Measurements from ENCODE around the gene CRP. TPM values are rescaled to one million over a fixed set of nuclear protein-coding genes. Genes with fewer than 3 reads are reported as not detected.

The CRP gene
- total and polyA plus RNA-seq, 2 of the 4 experiments (the other 2 are of a cell fraction): not detected

- no TSS peak for BruUV-seq (replicated peaks)
- Histone ChIP-seq H3K9ac (ENCODE audit: low read depth, low read length) (no peak overlapping the region), H4K5ac (ENCODE audit: low read depth, low read length) (no peak overlapping the region), H2AK5ac (ENCODE audit: low read depth, low read length) (no peak overlapping the region), H3K79me1 (ENCODE audit: low read depth in 1 of 2, low read length in 2 of 2) (no peaks in the 10 kb centered on the region), H3K4me2 (ENCODE audit: low read depth, low read length) (no peak overlapping the region), H3K36me3 (ENCODE audit: control insufficient read depth, insufficient read depth, low read length) (no peaks in the 10 kb centered on the region), H3K27ac (ENCODE audit: insufficient read depth, low read length) (no peak overlapping the region), H3K18ac (ENCODE audit: low read depth, low read length) (no peak overlapping the region), H3K14ac (replicated peaks; ENCODE audit: low read depth, low read length) (no peak overlapping the region), H4K20me1 (ENCODE audit: insufficient read depth, low read length) (no peaks in the 10 kb centered on the region), H4K8ac (ENCODE audit: low read depth in 2 of 2, low read length in 2 of 2) (no peak overlapping the region), H3K27me3 (ENCODE audit: control insufficient read depth, insufficient read depth, low read length) (no peaks in the 10 kb centered on the region; the same call in 1 of the 2 replicates), H3K9me1 (ENCODE audit: insufficient read depth, low read length) (no peaks in the 10 kb centered on the region), H2BK5ac (ENCODE audit: low read depth, low read length, poor library complexity, severe bottlenecking) (no peak overlapping the region), H3K4ac (ENCODE audit: low read depth, low read length) (no peak overlapping the region), H2BK120ac (ENCODE audit: low read depth, low read length) (no peak overlapping the region), H2BK20ac (ENCODE audit: low read depth, low read length) (no peak overlapping the region), H3K4me1 (ENCODE audit: control insufficient read depth, insufficient read depth, low read length) (no peaks in the 10 kb centered on the region), H2BK15ac (ENCODE audit: low read depth, low read length) (no peak overlapping the region), H3K56ac (ENCODE audit: extremely low read depth, insufficient read depth, low read length) (no peak overlapping the region), H4K91ac (ENCODE audit: insufficient read depth, low read depth, low read length) (no peak overlapping the region), H3K9me3 (ENCODE audit: control insufficient read depth, insufficient read depth, low read length) (no peaks in the 10 kb centered on the region), H2AFZ (replicated peaks; ENCODE audit: low read length, poor library complexity) (no peak overlapping the region), H3K4me3 (ENCODE audit: insufficient read depth, low read depth, low read length) (no peak overlapping the region), H3K23ac (ENCODE audit: low read depth, low read length) (no peak overlapping the region), H2AK9ac (replicated peaks; ENCODE audit: low read depth, low read length, poor library complexity) (no peak overlapping the region)
- dilution Hi-C loops (cut with HindIII; ENCODE audit: low sequenced_read_pairs, unreplicated experiment) (no loop called here), intact Hi-C loops (cut with micrococcal nuclease) (no loop called here), in situ Hi-C loops (cut with MboI; ENCODE audit: low sequenced_read_pairs) (no loop called here)
- CTCF ChIA-PET: no interaction called here
- no peak for DNase-seq
- ATAC-seq (ENCODE audit: low read depth): no peak
- TF ChIP-seq ELK1 (IDR thresholded peaks at IDR 0.05; ENCODE audit: borderline replicate concordance, low read depth, low read length): no peak
- TF ChIP-seq RAD21 (IDR thresholded peaks at IDR 0.05; ENCODE audit: low read length): no peak
- no peak for TF ChIP-seq MXI1 (IDR thresholded peaks at IDR 0.05; ENCODE audit: borderline replicate concordance, low read depth, low read length)
- TF ChIP-seq RCOR1 (IDR thresholded peaks at IDR 0.05; ENCODE audit: insufficient replicate concordance, low read length): no peak
- no peak for TF ChIP-seq CEBPB (IDR thresholded peaks at IDR 0.05; ENCODE audit: low read depth, low read length)
- no peak for TF ChIP-seq RFX5 (IDR thresholded peaks at IDR 0.05; ENCODE audit: low read depth, low read length)
- TF ChIP-seq SMC3 (IDR thresholded peaks at IDR 0.05; ENCODE audit: low read depth, low read length): no peak
- no peak for TF ChIP-seq POLR2A (IDR thresholded peaks at IDR 0.05; ENCODE audit: low read depth, low read length)
- TF ChIP-seq CTCF (conservative IDR thresholded peaks at IDR 0.05; ENCODE audit: low read depth, low read length): no peak
- TF ChIP-seq MAZ (IDR thresholded peaks at IDR 0.05; ENCODE audit: borderline replicate concordance, low read depth, low read length): no peak
- TF ChIP-seq MAFK (IDR thresholded peaks at IDR 0.05; ENCODE audit: low read depth, low read length): no peak
- TF ChIP-seq USF2 (IDR thresholded peaks at IDR 0.05; ENCODE audit: low read depth, low read length): no peak
- POLR2A ChIA-PET (ENCODE audit: unreplicated experiment): no interaction called here
Measured at GRCh38 chr1:159756397-159756796, 42.0 kb upstream of the CRP start.

Measured in IMR-90 (cell line).